HK-2 (cell line): ENCODE measurements around the gene FXYD2.
"Not testable (repeated sequence)": the region's sequence is repeated elsewhere in the genome, so short reads cannot be mapped to it uniquely, and the experiment has no call there.

ENCODE experiments used
- DNase-seq: peaks from one replicate; pipeline ENCODE4 v3.0.0-alpha.2; 2018; ENCODE audit not compliant: unreplicated experiment

FXYD2 gene

GRCh38 chr11:117824571-117825537 is at the start of gene FXYD2:
Gene FXYD2, minus strand, starts transcription at chr11:117824744. Its CDS starts 66 bp downstream, at chr11:117824678.
- DNase-seq, result peak; percentile 26

- no peak for DNase-seq
Measured at GRCh38 chr11:117873828-117874125, 49.2 kb upstream of the FXYD2 start.

GRCh38 chr11:117872975-117873827 is 48.7 kb upstream of the FXYD2 start:
- no peak for DNase-seq

- no peak for DNase-seq
Measured at GRCh38 chr11:117872420-117872961, 47.9 kb upstream of the FXYD2 start.

- DNase-seq, result no peak
Measured at GRCh38 chr11:117871784-117872183, 47.2 kb upstream of the FXYD2 start.

GRCh38 chr11:117871160-117871559 is 46.6 kb upstream of the FXYD2 start:
- no peak for DNase-seq

GRCh38 chr11:117870103-117870952 is 45.8 kb upstream of the FXYD2 start:
- DNase-seq, result no peak

- DNase-seq, result no peak
Measured at GRCh38 chr11:117869604-117870003, 45.1 kb upstream of the FXYD2 start.

GRCh38 chr11:117868815-117869561 is 44.4 kb upstream of the FXYD2 start:
- no peak for DNase-seq

GRCh38 chr11:117868088-117868487 is 43.5 kb upstream of the FXYD2 start:
- DNase-seq, result no peak

GRCh38 chr11:117866526-117866925 is 42.0 kb upstream of the FXYD2 start:
- no peak for DNase-seq

GRCh38 chr11:117865546-117865945 is 41.0 kb upstream of the FXYD2 start:
- DNase-seq, result not testable (repeated sequence)

GRCh38 chr11:117863383-117863782 is 38.8 kb upstream of the FXYD2 start:
- no peak for DNase-seq

- DNase-seq, result no peak
Measured at GRCh38 chr11:117862753-117863152, 38.2 kb upstream of the FXYD2 start.

- DNase-seq, result no peak
Measured at GRCh38 chr11:117862019-117862725, 37.6 kb upstream of the FXYD2 start.

GRCh38 chr11:117861151-117862018 is 36.8 kb upstream of the FXYD2 start:
- DNase-seq, result no peak

- no peak for DNase-seq
Measured at GRCh38 chr11:117860139-117860538, 35.6 kb upstream of the FXYD2 start.

GRCh38 chr11:117859488-117860112 is 35.1 kb upstream of the FXYD2 start:
- no peak for DNase-seq

GRCh38 chr11:117859061-117859460 is 34.5 kb upstream of the FXYD2 start:
- DNase-seq, result no peak
